ENCODE results near the gene ADSL.

GRCh38 chr22:40407831-40408717 is 61.8 kb downstream of the ADSL start:
- TF ChIP-seq CTCF (IDR thresholded peaks at IDR 0.05) = no peak
- TF ChIP-seq ZFX (IDR thresholded peaks at IDR 0.05; ENCODE audit: borderline replicate concordance) = no peak

All from 22Rv1 (cell line).